Measurements from ENCODE around the gene KCNIP2.
"Not testable (repeated sequence)": the region's sequence is repeated elsewhere in the genome, so short reads cannot be mapped to it uniquely, and the experiment has no call there.

KCNIP2 gene

DNA sequence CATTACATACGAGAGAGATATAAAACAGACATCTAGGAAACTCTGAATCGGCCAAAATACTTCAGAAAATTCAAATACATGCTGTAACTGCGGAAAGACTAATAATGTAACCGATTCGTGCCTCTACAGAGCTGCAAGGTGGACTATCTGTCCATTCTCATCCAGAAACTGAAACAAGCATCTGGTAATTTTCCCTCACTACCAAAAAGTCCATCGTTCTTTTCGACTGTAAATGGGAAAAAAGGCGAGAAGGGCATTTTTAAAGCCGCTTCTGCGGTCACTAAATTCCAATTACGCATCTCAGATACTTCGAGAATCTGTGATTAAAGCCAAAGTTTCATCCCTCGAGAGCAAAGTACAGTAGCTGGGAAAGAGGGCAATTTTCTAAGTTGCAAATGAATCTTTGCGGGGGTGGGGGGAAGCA is 26.7 kb downstream of the KCNIP2 start:
- Histone ChIP-seq H3K27ac (ENCODE audit: low read depth, low read length) (no peak overlapping the region), H3K27me3 (ENCODE audit: control insufficient read depth in 1 of 2, insufficient read depth in 2 of 2, low read length in 2 of 2) (no peaks in the 10 kb centered on the region), H3K9ac (ENCODE audit: low read depth in 1 of 2, low read length in 2 of 2) (peak overlapping the region; percentile 90 to 93), H3K36me3 (ENCODE audit: control insufficient read depth in 1 of 2, insufficient read depth in 2 of 2, low read length in 2 of 2) (peaks cover 10 to 13% of the 10 kb centered on the region in 2 donors), H3K4me3 (ENCODE audit: low read depth in 1 of 2, low read length in 2 of 2) (peak overlapping the region; percentile 86 to 87), H3K9me3 (ENCODE audit: control insufficient read depth in 1 of 2, low read length in 2 of 2) (no peaks in the 10 kb centered on the region), H3K4me1 (ENCODE audit: control insufficient read depth in 1 of 2, insufficient read depth in 2 of 2, low read length in 2 of 2) (peaks cover 16 to 33% of the 10 kb centered on the region in 2 donors)

DNA sequence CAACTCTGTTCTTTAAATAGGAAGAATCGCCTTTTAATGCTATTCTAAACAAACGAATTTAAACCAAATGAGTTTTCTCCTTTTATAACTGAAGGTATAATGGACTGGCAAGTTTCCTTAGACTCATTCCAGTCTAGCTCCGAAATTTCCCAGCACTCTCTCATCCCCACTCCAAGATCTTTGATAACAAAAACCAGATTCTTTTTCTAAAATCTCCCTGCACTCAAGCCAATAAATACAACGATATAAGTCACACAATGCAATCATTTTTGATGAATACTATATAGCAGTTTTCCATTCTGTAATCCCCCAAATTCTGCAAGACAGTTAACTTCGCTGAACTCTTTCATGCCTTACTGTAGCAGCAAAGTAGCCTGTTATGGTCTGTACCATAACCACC is 27.2 kb downstream of the KCNIP2 start:
- Histone ChIP-seq H3K4me1 (ENCODE audit: control insufficient read depth in 1 of 2, insufficient read depth in 2 of 2, low read length in 2 of 2) (peaks cover 16 to 33% of the 10 kb centered on the region in 2 donors), H3K9me3 (ENCODE audit: control insufficient read depth in 1 of 2, low read length in 2 of 2) (no peaks in the 10 kb centered on the region), H3K9ac (ENCODE audit: low read depth in 1 of 2, low read length in 2 of 2) (peak overlapping the region; percentile 90 to 93), H3K27me3 (ENCODE audit: control insufficient read depth in 1 of 2, insufficient read depth in 2 of 2, low read length in 2 of 2) (no peaks in the 10 kb centered on the region), H3K4me3 (ENCODE audit: low read depth in 1 of 2, low read length in 2 of 2) (peak overlapping the region; percentile 86 to 87), H3K36me3 (ENCODE audit: control insufficient read depth in 1 of 2, insufficient read depth in 2 of 2, low read length in 2 of 2) (peaks cover 12 to 16% of the 10 kb centered on the region in 2 donors), H3K27ac (ENCODE audit: low read depth, low read length) (no peak overlapping the region)

DNA sequence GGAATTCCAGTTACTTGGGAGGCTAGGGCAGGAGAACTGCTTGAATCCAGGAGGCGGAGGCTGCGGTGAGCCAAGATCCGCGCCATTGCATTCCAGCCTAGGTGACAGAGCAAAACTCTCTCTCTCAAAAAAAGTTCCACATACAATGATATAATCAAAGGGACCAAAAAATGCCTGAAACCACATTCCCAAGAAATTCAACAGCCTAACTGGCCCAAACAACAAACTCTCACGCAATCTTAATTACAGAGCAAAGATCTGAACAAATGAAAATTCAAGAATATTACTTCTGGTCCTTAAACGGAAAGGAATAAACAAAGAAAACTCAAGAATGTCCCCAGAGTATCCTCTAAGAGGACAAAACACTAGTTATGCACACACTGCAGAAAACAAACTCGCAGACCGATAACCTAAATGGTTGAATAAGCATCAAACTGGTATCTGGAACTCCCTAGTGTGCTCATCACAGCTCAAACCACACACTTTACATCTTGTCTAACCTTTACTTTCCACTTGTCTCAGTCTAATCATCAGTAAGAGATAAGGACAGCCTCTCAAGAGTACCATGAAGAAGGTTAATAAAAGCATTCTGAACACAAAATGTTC is 29.0 kb downstream of the KCNIP2 start:
- Histone ChIP-seq H3K4me3 (ENCODE audit: low read depth in 1 of 2, low read length in 2 of 2) (peak overlapping the region; percentile 86 to 87), H3K27ac (ENCODE audit: low read depth, low read length) (no peak overlapping the region), H3K27me3 (ENCODE audit: control insufficient read depth in 1 of 2, insufficient read depth in 2 of 2, low read length in 2 of 2) (no peaks in the 10 kb centered on the region), H3K9ac (ENCODE audit: low read depth in 1 of 2, low read length in 2 of 2) (no peak overlapping the region), H3K9me3 (ENCODE audit: control insufficient read depth in 1 of 2, low read length in 2 of 2) (no peaks in the 10 kb centered on the region), H3K36me3 (ENCODE audit: control insufficient read depth in 1 of 2, insufficient read depth in 2 of 2, low read length in 2 of 2) (peaks cover 12 to 31% of the 10 kb centered on the region in 2 donors), H3K4me1 (ENCODE audit: control insufficient read depth in 1 of 2, insufficient read depth in 2 of 2, low read length in 2 of 2) (peaks cover 16 to 29% of the 10 kb centered on the region in 2 donors)

DNA sequence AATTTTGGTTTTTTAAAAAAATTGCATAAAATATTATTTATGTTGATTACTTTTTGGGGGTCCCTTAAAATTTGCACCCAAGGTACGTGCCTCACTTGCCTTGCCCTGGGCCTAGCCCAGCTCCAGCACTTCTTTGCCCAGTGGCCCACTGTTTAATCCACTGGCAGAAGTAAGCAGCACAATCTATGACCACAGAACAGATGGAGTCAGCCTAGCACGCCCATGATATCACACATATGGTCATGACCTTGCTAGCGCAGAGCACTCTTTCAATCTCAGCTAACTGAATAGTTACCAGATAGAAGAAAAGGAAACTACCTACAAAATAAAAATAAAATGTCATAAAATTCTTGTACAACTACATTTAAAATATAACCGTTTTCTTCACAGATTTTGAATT is 31.0 kb downstream of the KCNIP2 start:
- Histone ChIP-seq H3K27me3 (ENCODE audit: control insufficient read depth in 1 of 2, insufficient read depth in 2 of 2, low read length in 2 of 2) (no peaks in the 10 kb centered on the region), H3K9ac (ENCODE audit: low read depth in 1 of 2, low read length in 2 of 2) (no peak overlapping the region), H3K4me3 (ENCODE audit: low read depth in 1 of 2, low read length in 2 of 2) (no peak overlapping the region), H3K9me3 (ENCODE audit: control insufficient read depth in 1 of 2, low read length in 2 of 2) (no peaks in the 10 kb centered on the region), H3K27ac (ENCODE audit: low read depth, low read length) (no peak overlapping the region), H3K36me3 (ENCODE audit: control insufficient read depth in 1 of 2, insufficient read depth in 2 of 2, low read length in 2 of 2) (peaks cover 26 to 49% of the 10 kb centered on the region in 2 donors), H3K4me1 (ENCODE audit: control insufficient read depth in 1 of 2, insufficient read depth in 2 of 2, low read length in 2 of 2) (peaks cover 7 to 20% of the 10 kb centered on the region in 2 donors)

DNA sequence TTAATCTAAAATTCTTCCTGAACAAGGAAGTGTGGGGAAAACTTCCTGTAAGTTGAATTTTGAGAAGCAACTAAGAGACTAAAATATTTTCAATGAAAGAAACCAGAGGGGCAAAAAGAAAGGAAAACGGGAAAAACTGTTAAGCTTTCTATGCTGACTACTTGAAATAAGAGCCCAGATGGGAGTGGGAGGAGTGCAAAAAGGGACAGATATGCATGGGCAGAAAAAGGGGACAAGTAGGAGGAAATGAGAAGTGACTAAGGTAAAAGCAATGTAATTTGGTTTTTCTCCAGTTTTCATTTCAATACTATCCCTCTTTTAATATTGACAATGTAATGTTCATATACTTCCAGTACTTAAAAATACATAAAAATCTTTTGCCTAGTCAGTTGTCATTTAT is 36.4 kb downstream of the KCNIP2 start:
- H3K27me3 ChIP-seq (ENCODE audit: control insufficient read depth in 1 of 2, insufficient read depth in 2 of 2, low read length in 2 of 2) = no peaks in the 10 kb centered on the region
- peaks cover 26 to 88% of the 10 kb centered on the region in 2 donors for H3K36me3 ChIP-seq (ENCODE audit: control insufficient read depth in 1 of 2, insufficient read depth in 2 of 2, low read length in 2 of 2)
- no peak overlapping the region for H3K9ac ChIP-seq (ENCODE audit: low read depth in 1 of 2, low read length in 2 of 2)
- no peak overlapping the region for H3K4me3 ChIP-seq (ENCODE audit: low read depth in 1 of 2, low read length in 2 of 2)
- no peaks in the 10 kb centered on the region for H3K9me3 ChIP-seq (ENCODE audit: control insufficient read depth in 1 of 2, low read length in 2 of 2)
- H3K27ac ChIP-seq (ENCODE audit: low read depth, low read length) = no peak overlapping the region
- H3K4me1 ChIP-seq (ENCODE audit: control insufficient read depth in 1 of 2, insufficient read depth in 2 of 2, low read length in 2 of 2) = no peaks in the 10 kb centered on the region

DNA sequence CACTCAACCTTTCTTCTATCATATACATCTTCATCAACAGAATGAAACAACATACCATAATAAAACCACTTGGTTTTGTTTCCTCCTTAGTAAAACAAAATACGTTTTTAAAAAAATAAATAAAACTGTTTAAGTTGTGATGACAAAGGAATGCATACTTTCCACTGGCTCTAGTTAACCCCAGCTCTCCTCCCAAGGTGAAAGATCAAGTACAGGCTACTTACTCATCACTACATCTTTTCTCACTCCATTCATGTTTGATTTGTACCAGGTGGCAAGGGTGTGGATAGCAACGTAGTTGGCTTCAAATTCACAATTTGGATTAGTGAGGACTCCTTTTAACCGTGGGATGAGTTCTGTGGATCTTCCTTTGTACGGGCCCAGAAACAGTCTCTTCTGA is 40.1 kb downstream of the KCNIP2 start:
- no peak overlapping the region for H3K9ac ChIP-seq (ENCODE audit: low read depth in 1 of 2, low read length in 2 of 2)
- H3K4me3 ChIP-seq (ENCODE audit: low read depth in 1 of 2, low read length in 2 of 2) = no peak overlapping the region
- no peaks in the 10 kb centered on the region for H3K27me3 ChIP-seq (ENCODE audit: control insufficient read depth in 1 of 2, insufficient read depth in 2 of 2, low read length in 2 of 2)
- H3K4me1 ChIP-seq (ENCODE audit: control insufficient read depth in 1 of 2, insufficient read depth in 2 of 2, low read length in 2 of 2) = no peaks in the 10 kb centered on the region
- H3K36me3 ChIP-seq (ENCODE audit: control insufficient read depth in 1 of 2, insufficient read depth in 2 of 2, low read length in 2 of 2) = peaks cover 35 to 93% of the 10 kb centered on the region in 2 donors
- H3K9me3 ChIP-seq (ENCODE audit: control insufficient read depth in 1 of 2, low read length in 2 of 2) = no peaks in the 10 kb centered on the region
- no peak overlapping the region for H3K27ac ChIP-seq (ENCODE audit: low read depth, low read length)

GRCh38 chr10:101797403-101798059 is 46.1 kb downstream of the KCNIP2 start:
- no peak overlapping the region for H3K27ac ChIP-seq (ENCODE audit: low read depth, low read length)
- H3K9ac ChIP-seq (ENCODE audit: low read depth in 1 of 2, low read length in 2 of 2) = no peak overlapping the region
- H3K4me3 ChIP-seq (ENCODE audit: low read depth in 1 of 2, low read length in 2 of 2) = no peak overlapping the region
- H3K36me3 ChIP-seq (ENCODE audit: control insufficient read depth in 1 of 2, insufficient read depth in 2 of 2, low read length in 2 of 2) = peaks cover 61 to 94% of the 10 kb centered on the region in 2 donors
- H3K27me3 ChIP-seq (ENCODE audit: control insufficient read depth in 1 of 2, insufficient read depth in 2 of 2, low read length in 2 of 2) = no peaks in the 10 kb centered on the region
- H3K4me1 ChIP-seq (ENCODE audit: control insufficient read depth in 1 of 2, insufficient read depth in 2 of 2, low read length in 2 of 2) = no peaks in the 10 kb centered on the region
- no peaks in the 10 kb centered on the region for H3K9me3 ChIP-seq (ENCODE audit: control insufficient read depth in 1 of 2, low read length in 2 of 2)

DNA sequence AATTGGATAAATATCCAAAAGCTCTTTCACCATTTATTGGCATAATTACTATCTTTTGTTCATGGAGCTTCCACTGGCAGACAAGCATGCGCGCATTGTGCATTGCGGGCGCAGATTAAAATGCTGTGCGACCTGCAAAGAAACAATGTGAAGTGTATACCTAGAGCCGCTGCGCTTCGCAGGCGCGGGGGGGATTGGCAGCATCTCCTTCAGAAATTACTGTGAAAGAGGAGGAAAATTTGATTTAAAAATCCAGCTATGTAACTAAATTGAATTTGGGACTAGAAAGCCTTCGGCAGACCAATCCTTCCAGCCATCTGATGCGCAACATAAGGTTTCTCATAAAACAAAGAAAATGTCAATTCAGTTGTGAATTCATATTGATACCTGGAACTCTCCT is 50.1 kb downstream of the KCNIP2 start:
- no peaks in the 10 kb centered on the region for H3K4me1 ChIP-seq (ENCODE audit: control insufficient read depth in 1 of 2, insufficient read depth in 2 of 2, low read length in 2 of 2)
- no peak overlapping the region for H3K4me3 ChIP-seq (ENCODE audit: low read depth in 1 of 2, low read length in 2 of 2)
- H3K9ac ChIP-seq (ENCODE audit: low read depth in 1 of 2, low read length in 2 of 2) = no peak overlapping the region
- H3K9me3 ChIP-seq (ENCODE audit: control insufficient read depth in 1 of 2, low read length in 2 of 2) = no peaks in the 10 kb centered on the region
- peaks cover 48 to 84% of the 10 kb centered on the region in 2 donors for H3K36me3 ChIP-seq (ENCODE audit: control insufficient read depth in 1 of 2, insufficient read depth in 2 of 2, low read length in 2 of 2)
- no peak overlapping the region for H3K27ac ChIP-seq (ENCODE audit: low read depth, low read length)
- no peaks in the 10 kb centered on the region for H3K27me3 ChIP-seq (ENCODE audit: control insufficient read depth in 1 of 2, insufficient read depth in 2 of 2, low read length in 2 of 2)

DNA sequence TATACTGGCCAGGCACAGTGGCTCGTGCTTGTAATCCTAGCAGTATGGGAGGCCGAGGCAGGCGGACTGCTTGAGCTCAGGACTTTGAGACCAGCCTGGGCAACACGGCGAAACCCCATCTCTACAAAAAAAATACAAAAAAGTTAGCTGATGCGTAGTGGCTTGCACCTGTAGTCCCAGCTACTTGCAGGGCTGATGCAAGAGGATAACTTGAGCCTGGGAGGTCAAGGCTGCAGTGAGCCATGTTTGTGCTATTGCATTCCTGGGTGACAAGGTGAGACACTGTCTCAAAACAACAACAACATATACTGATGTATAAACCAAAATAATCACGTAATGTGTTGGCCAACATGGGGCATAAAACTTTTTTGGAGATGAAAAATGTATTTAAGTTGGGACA is 53.9 kb downstream of the KCNIP2 start:
- H3K9ac ChIP-seq (ENCODE audit: low read depth in 1 of 2, low read length in 2 of 2) = no peak overlapping the region
- H3K4me3 ChIP-seq (ENCODE audit: low read depth in 1 of 2, low read length in 2 of 2) = no peak overlapping the region
- no peaks in the 10 kb centered on the region for H3K27me3 ChIP-seq (ENCODE audit: control insufficient read depth in 1 of 2, insufficient read depth in 2 of 2, low read length in 2 of 2)
- H3K4me1 ChIP-seq (ENCODE audit: control insufficient read depth in 1 of 2, insufficient read depth in 2 of 2, low read length in 2 of 2) = no peaks in the 10 kb centered on the region
- H3K36me3 ChIP-seq (ENCODE audit: control insufficient read depth in 1 of 2, insufficient read depth in 2 of 2, low read length in 2 of 2) = peaks cover 40 to 81% of the 10 kb centered on the region in 2 donors
- no peak overlapping the region for H3K27ac ChIP-seq (ENCODE audit: low read depth, low read length)
- H3K9me3 ChIP-seq (ENCODE audit: control insufficient read depth in 1 of 2, low read length in 2 of 2) = no peaks in the 10 kb centered on the region

- H3K4me1 ChIP-seq (ENCODE audit: control insufficient read depth in 1 of 2, insufficient read depth in 2 of 2, low read length in 2 of 2); H3K27me3 ChIP-seq (ENCODE audit: control insufficient read depth in 1 of 2, insufficient read depth in 2 of 2, low read length in 2 of 2); H3K9ac ChIP-seq (ENCODE audit: low read depth in 1 of 2, low read length in 2 of 2); H3K9me3 ChIP-seq (ENCODE audit: control insufficient read depth in 1 of 2, low read length in 2 of 2); H3K4me3 ChIP-seq (ENCODE audit: low read depth in 1 of 2, low read length in 2 of 2); H3K27ac ChIP-seq (ENCODE audit: low read depth, low read length): not testable (repeated sequence)
- H3K36me3 ChIP-seq (ENCODE audit: control insufficient read depth in 1 of 2, insufficient read depth in 2 of 2, low read length in 2 of 2) = peaks cover 38 to 83% of the 10 kb centered on the region in 2 donors
Observed at GRCh38 chr10:101789231-101789630, 54.4 kb downstream of the KCNIP2 start.

Measured in duodenal mucosa (tissue), 2 donors.